Neural cell (in vitro differentiated cells): ENCODE data around the gene KLHL28. TPM values are rescaled to one million over a fixed set of nuclear protein-coding genes. Genes with fewer than 3 reads are reported as not detected.

ENCODE experiments used
- H2AFZ ChIP-seq: fragments of 200-600, 300-800 bp; sonication (generic), shearing (Covaris generic); 2 replicates; pipeline ENCODE4 v1.6.0; 2014; ENCODE audit warnings: low read depth, mild to moderate bottlenecking, antibody characterized with exemption, low read length, moderate library complexity
- H3F3A ChIP-seq: fragments of 200-600 bp; shearing (Covaris generic); 2 replicates; pipeline ENCODE4 v1.6.1; 2016; ENCODE audit warnings: mild to moderate bottlenecking, moderate library complexity, mixed read lengths, antibody characterized with exemption, low read length; ENCODE audit not compliant: insufficient read depth, poor library complexity, severe bottlenecking
- H3K27ac ChIP-seq: fragments of 200-600, 300-800 bp; sonication (generic), shearing (Covaris generic); 2 replicates; pipeline ENCODE4 v1.5.1; 2014; ENCODE audit warnings: mild to moderate bottlenecking, low read length, moderate library complexity
- H3K27me3 ChIP-seq: fragments of 300-800, 200-600 bp; sonication (generic), shearing (Covaris generic); 2 replicates; pipeline ENCODE4 v1.6.0; 2014; ENCODE audit warnings: mild to moderate bottlenecking, low read depth, low read length, moderate library complexity; ENCODE audit not compliant: insufficient read depth
- H3K36me3 ChIP-seq: fragments of 300-800, 200-600 bp; sonication (generic), shearing (Covaris generic); 2 replicates; pipeline ENCODE4 v1.5.1; 2014; ENCODE audit warnings: mild to moderate bottlenecking, antibody characterized with exemption, low read length, moderate library complexity; ENCODE audit not compliant: insufficient read depth
- H3K4me2 ChIP-seq: fragments of 300-800, 200-600 bp; sonication (generic), shearing (Covaris generic); 2 replicates; pipeline ENCODE4 v1.6.0; 2014; ENCODE audit warnings: mild to moderate bottlenecking, low read length
- H3K4me3 ChIP-seq: fragments of 300-800, 200-600 bp; sonication (generic), shearing (Covaris generic); 2 replicates; pipeline ENCODE4 v1.5.1; 2014; ENCODE audit warnings: mild to moderate bottlenecking, low read length, moderate library complexity
- H3K79me2 ChIP-seq: fragments of 200-600 bp; shearing (Covaris generic); replicated peaks from 2 replicates; pipeline ENCODE4 v1.6.0; 2014; ENCODE audit warnings: mild to moderate bottlenecking, low read length, moderate library complexity; ENCODE audit not compliant: insufficient read depth
- H3K9ac ChIP-seq: fragments of 300-800, 200-600 bp; sonication (generic), shearing (Covaris generic); 2 replicates; pipeline ENCODE4 v1.6.1; 2016; ENCODE audit warnings: mild to moderate bottlenecking, low read length, mixed read lengths
- H3K9me2 ChIP-seq: fragments of 200-600 bp; shearing (Covaris generic); 2 replicates; pipeline ENCODE4 v1.6.1; 2016; ENCODE audit warnings: mild to moderate bottlenecking, low read length, mixed read lengths; ENCODE audit not compliant: insufficient read depth
- H3K9me3 ChIP-seq: fragments of 200-600, 300-800 bp; sonication (generic), shearing (Covaris generic); 2 replicates; pipeline ENCODE4 v1.6.1; 2016; ENCODE audit warnings: mild to moderate bottlenecking, mixed run types, low read length, moderate library complexity, mixed read lengths
- H4K20me1 ChIP-seq: fragments of 200-600 bp; shearing (Covaris generic); 2 replicates; pipeline ENCODE4 v1.6.1; 2016; ENCODE audit warnings: mild to moderate bottlenecking, mixed run types; ENCODE audit not compliant: insufficient read depth
- CTCF ChIP-seq: fragments of 450-650 bp; IDR thresholded peaks from 2 replicates; pipeline ENCODE4 v1.5.1; 2014; ENCODE audit warnings: antibody characterized with exemption, mild to moderate bottlenecking, moderate library complexity; ENCODE audit not compliant: poor library complexity, severe bottlenecking
- EP300 ChIP-seq: fragments of 450-650 bp; conservative IDR thresholded peaks from 2 replicates; pipeline ENCODE4 v1.6.1; 2014; ENCODE audit warnings: antibody characterized with exemption, mild to moderate bottlenecking, moderate library complexity; ENCODE audit not compliant: poor library complexity, severe bottlenecking
- EZH2 ChIP-seq: fragments of 200-600, 300-800 bp; shearing (Covaris generic), sonication (generic); IDR thresholded peaks from 2 replicates; pipeline ENCODE4 v1.6.1; 2014; ENCODE audit warnings: antibody characterized with exemption, low read length, borderline replicate concordance, mild to moderate bottlenecking; ENCODE audit not compliant: insufficient read depth, poor library complexity, severe bottlenecking
- MXI1 ChIP-seq: fragments of 450-650 bp; conservative IDR thresholded peaks from 2 replicates; pipeline ENCODE4 v1.6.1; 2014; ENCODE audit warnings: antibody characterized with exemption, mild to moderate bottlenecking; ENCODE audit not compliant: poor library complexity, severe bottlenecking
- POLR2AphosphoS5 ChIP-seq: IDR thresholded peaks from 2 replicates; pipeline ENCODE4 v1.6.1; 2012
- RAD21 ChIP-seq: fragments of 450-650 bp; conservative IDR thresholded peaks from 2 replicates; pipeline ENCODE4 v1.6.1; 2014; ENCODE audit warnings: antibody characterized with exemption, mild to moderate bottlenecking, moderate library complexity
- REST ChIP-seq: IDR thresholded peaks from 2 replicates; pipeline ENCODE4 v1.6.1; 2012; ENCODE audit warnings: borderline replicate concordance
- SMC3 ChIP-seq: fragments of 450-650 bp; conservative IDR thresholded peaks from 2 replicates; pipeline ENCODE4 v1.6.1; 2014; ENCODE audit warnings: antibody characterized with exemption, mild to moderate bottlenecking, moderate library complexity; ENCODE audit not compliant: poor library complexity
- TAF1 ChIP-seq: IDR thresholded peaks from 2 replicates; pipeline ENCODE4 v1.6.1; 2012; ENCODE audit warnings: low read depth
- polyA plus RNA-seq: library from polyadenylated mRNA; depleted of rRNA; stranded (reverse); fragments of >200 nt; gene quantifications from 2 replicates; pipeline ENCODE4 v1.2.3, GENCODE V29; 2014

KLHL28 gene
- polyA plus RNA-seq, 1 donor from 2014 or later, result 17.4 TPM

GRCh38 chr14:44995770-44996294, 34.1 kb upstream of the KLHL28 start:
- H3K9ac ChIP-seq, result no peak overlapping the region
- no peak overlapping the region for H3K4me2 ChIP-seq
- no peaks in the 10 kb centered on the region for H4K20me1 ChIP-seq
- no peaks in the 10 kb centered on the region for H3K9me3 ChIP-seq
- no peaks in the 10 kb centered on the region for H3K9me2 ChIP-seq
- H3K4me3 ChIP-seq, result no peak overlapping the region
- no peak overlapping the region for H3K27ac ChIP-seq
- no peak overlapping the region for H2AFZ ChIP-seq
- TF ChIP-seq MXI1 (no peak), RAD21 (no peak), CTCF (no peak), EP300 (no peak), POLR2AphosphoS5 (no peak)
- H3F3A ChIP-seq, result no peaks in the 10 kb centered on the region
- peaks cover 9% of the 10 kb centered on the region for H3K79me2 ChIP-seq
- H3K27me3 ChIP-seq, result no peaks in the 10 kb centered on the region
- H3K36me3 ChIP-seq, result peaks cover 5% of the 10 kb centered on the region

- no peak overlapping the region for H3K4me2 ChIP-seq
- no peaks in the 10 kb centered on the region for H3K9me2 ChIP-seq
- H3F3A ChIP-seq, result no peaks in the 10 kb centered on the region
- H3K36me3 ChIP-seq, result peaks cover 5% of the 10 kb centered on the region
- H2AFZ ChIP-seq, result no peak overlapping the region
- no peak overlapping the region for H3K9ac ChIP-seq
- no peak overlapping the region for H3K4me3 ChIP-seq
- no peaks in the 10 kb centered on the region for H3K9me3 ChIP-seq
- H4K20me1 ChIP-seq, result no peaks in the 10 kb centered on the region
- H3K27ac ChIP-seq, result no peak overlapping the region
- H3K27me3 ChIP-seq, result no peaks in the 10 kb centered on the region
- no peak for TF ChIP-seq POLR2AphosphoS5
- TF ChIP-seq EP300, result no peak
- TF ChIP-seq REST, result no peak
- no peak for TF ChIP-seq CTCF
- no peak for TF ChIP-seq EZH2
- TF ChIP-seq SMC3, result no peak
- no peak for TF ChIP-seq TAF1
- TF ChIP-seq RAD21, result no peak
- no peak for TF ChIP-seq MXI1
- H3K79me2 ChIP-seq, result peaks cover 9% of the 10 kb centered on the region
Measured at GRCh38 chr14:44995196-44995595, 33.4 kb upstream of the KLHL28 start.
